ENCODE measurements around the gene ARHGAP15.

DNA sequence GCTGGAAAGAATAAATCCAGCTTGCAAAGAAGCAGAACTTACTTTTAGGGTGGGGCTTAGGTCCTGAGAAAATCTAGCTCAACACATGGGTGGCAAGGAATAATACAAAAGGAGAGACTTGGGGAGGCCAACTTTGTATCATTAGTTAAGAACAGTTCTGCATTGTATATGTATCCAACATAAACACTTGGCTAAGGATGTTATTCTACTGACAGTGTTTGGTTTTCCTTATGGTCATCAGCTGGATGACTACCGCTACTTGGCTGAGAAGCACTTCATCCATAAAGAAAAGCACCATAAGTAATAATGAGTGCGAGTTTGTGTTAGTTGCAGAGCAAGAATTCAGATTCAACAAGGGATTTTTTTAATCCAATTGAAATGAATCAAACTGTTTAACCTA, 614.9 kb downstream of the ARHGAP15 start:
- TF ChIP-seq, protein P1, sequence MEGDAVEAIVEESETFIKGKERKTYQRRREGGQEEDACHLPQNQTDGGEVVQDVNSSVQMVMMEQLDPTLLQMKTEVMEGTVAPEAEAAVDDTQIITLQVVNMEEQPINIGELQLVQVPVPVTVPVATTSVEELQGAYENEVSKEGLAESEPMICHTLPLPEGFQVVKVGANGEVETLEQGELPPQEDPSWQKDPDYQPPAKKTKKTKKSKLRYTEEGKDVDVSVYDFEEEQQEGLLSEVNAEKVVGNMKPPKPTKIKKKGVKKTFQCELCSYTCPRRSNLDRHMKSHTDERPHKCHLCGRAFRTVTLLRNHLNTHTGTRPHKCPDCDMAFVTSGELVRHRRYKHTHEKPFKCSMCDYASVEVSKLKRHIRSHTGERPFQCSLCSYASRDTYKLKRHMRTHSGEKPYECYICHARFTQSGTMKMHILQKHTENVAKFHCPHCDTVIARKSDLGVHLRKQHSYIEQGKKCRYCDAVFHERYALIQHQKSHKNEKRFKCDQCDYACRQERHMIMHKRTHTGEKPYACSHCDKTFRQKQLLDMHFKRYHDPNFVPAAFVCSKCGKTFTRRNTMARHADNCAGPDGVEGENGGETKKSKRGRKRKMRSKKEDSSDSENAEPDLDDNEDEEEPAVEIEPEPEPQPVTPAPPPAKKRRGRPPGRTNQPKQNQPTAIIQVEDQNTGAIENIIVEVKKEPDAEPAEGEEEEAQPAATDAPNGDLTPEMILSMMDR (IDR thresholded peaks at IDR 0.05; ENCODE audit: insufficient read depth, low read depth, low read length): no peak
- TF ChIP-seq EZH2 (IDR thresholded peaks at IDR 0.05; ENCODE audit: insufficient read depth, low read length): no peak
